ENCODE measurements around the gene PRXL2A.

The PRXL2A gene

GRCh38 chr10:80465451-80465835 is 57.1 kb downstream of the PRXL2A start:
- no peak for ATAC-seq
- no peak for TF ChIP-seq ZFP3 (CRISPR knock-in tag; IDR thresholded peaks at IDR 0.05)
- no peak for TF ChIP-seq TOX (CRISPR knock-in tag; IDR thresholded peaks at IDR 0.05; ENCODE audit: borderline replicate concordance)
- no peak for TF ChIP-seq ZFP30 (CRISPR knock-in tag; IDR thresholded peaks at IDR 0.05)

GRCh38 chr10:80465839-80466590 is 57.7 kb downstream of the PRXL2A start:
- no peak for ATAC-seq
- TF ChIP-seq BACH2 (CRISPR knock-in tag; IDR thresholded peaks at IDR 0.05; ENCODE audit: borderline replicate concordance) (no peak), TCF4 (CRISPR knock-in tag; IDR thresholded peaks at IDR 0.05; ENCODE audit: borderline replicate concordance) (no peak), PPARA (CRISPR knock-in tag; IDR thresholded peaks at IDR 0.05; ENCODE audit: borderline replicate concordance) (no peak), POU6F1 (CRISPR knock-in tag; IDR thresholded peaks at IDR 0.05; ENCODE audit: borderline replicate concordance, low read depth) (no peak), ZNF70 (CRISPR knock-in tag; IDR thresholded peaks at IDR 0.05) (no peak), ZFP30 (CRISPR knock-in tag; IDR thresholded peaks at IDR 0.05) (no peak), OSR1 (CRISPR knock-in tag; IDR thresholded peaks at IDR 0.05) (no peak), GLIS3 (CRISPR knock-in tag; IDR thresholded peaks at IDR 0.05) (no peak), ZFP3 (CRISPR knock-in tag; IDR thresholded peaks at IDR 0.05) (no peak), CSDC2 (CRISPR knock-in tag; IDR thresholded peaks at IDR 0.05) (no peak), TOX (CRISPR knock-in tag; IDR thresholded peaks at IDR 0.05; ENCODE audit: borderline replicate concordance) (no peak), ISL1 (CRISPR knock-in tag; IDR thresholded peaks at IDR 0.05) (no peak)

GRCh38 chr10:80466724-80467326 is 58.5 kb downstream of the PRXL2A start:
- TF ChIP-seq SNAI2 (CRISPR knock-in tag; IDR thresholded peaks at IDR 0.05): no peak
- no peak for TF ChIP-seq ZFP3 (CRISPR knock-in tag; IDR thresholded peaks at IDR 0.05)
- TF ChIP-seq TOX (CRISPR knock-in tag; IDR thresholded peaks at IDR 0.05; ENCODE audit: borderline replicate concordance): no peak
- TF ChIP-seq ZFP30 (CRISPR knock-in tag; IDR thresholded peaks at IDR 0.05): no peak
- TF ChIP-seq RARB (CRISPR knock-in tag; IDR thresholded peaks at IDR 0.05): no peak
- TF ChIP-seq ZNF565 (CRISPR knock-in tag; conservative IDR thresholded peaks at IDR 0.05; ENCODE audit: low read depth): no peak
- no peak for TF ChIP-seq CSRNP3 (CRISPR knock-in tag; IDR thresholded peaks at IDR 0.05)
- no peak for TF ChIP-seq PATZ1 (CRISPR knock-in tag; IDR thresholded peaks at IDR 0.05; ENCODE audit: borderline replicate concordance)

GRCh38 chr10:80468002-80468401 is 59.7 kb downstream of the PRXL2A start:
- ATAC-seq: no peak
- no peak for TF ChIP-seq TCF4 (CRISPR knock-in tag; IDR thresholded peaks at IDR 0.05; ENCODE audit: borderline replicate concordance)
- no peak for TF ChIP-seq ZNF8 (CRISPR knock-in tag; IDR thresholded peaks at IDR 0.05)
- TF ChIP-seq ZFP30 (CRISPR knock-in tag; IDR thresholded peaks at IDR 0.05): no peak
- TF ChIP-seq ZC3H10 (CRISPR knock-in tag; IDR thresholded peaks at IDR 0.05): no peak
- no peak for TF ChIP-seq TSHZ2 (CRISPR knock-in tag; IDR thresholded peaks at IDR 0.05)
- TF ChIP-seq CSDC2 (CRISPR knock-in tag; IDR thresholded peaks at IDR 0.05): no peak
- no peak for TF ChIP-seq TOX (CRISPR knock-in tag; IDR thresholded peaks at IDR 0.05; ENCODE audit: borderline replicate concordance)
- TF ChIP-seq PATZ1 (CRISPR knock-in tag; IDR thresholded peaks at IDR 0.05; ENCODE audit: borderline replicate concordance): no peak
- no peak for TF ChIP-seq ESRRG (CRISPR knock-in tag; IDR thresholded peaks at IDR 0.05)
- no peak for TF ChIP-seq ZNF70 (CRISPR knock-in tag; IDR thresholded peaks at IDR 0.05)
- TF ChIP-seq SNAI2 (CRISPR knock-in tag; IDR thresholded peaks at IDR 0.05): no peak

More at GRCh38 chr10:80466724-80467326, 58.5 kb downstream of the PRXL2A start:
- no peak for ATAC-seq
